ENCODE measurements around the gene PHB1.

Gene PHB1

GRCh38 chr17:49403514-49404289 lies 11.0 kb downstream of the PHB1 start:
- DNase-seq (ENCODE audit: low read depth): no peak
- no peak for TF ChIP-seq CTCF (IDR thresholded peaks at IDR 0.05; ENCODE audit: low read length, missing control alignments)
- no peak overlapping the region for H3K4me3 ChIP-seq (replicated peaks; ENCODE audit: low read depth, low read length)

GRCh38 chr17:49402706-49403105 lies 12.0 kb downstream of the PHB1 start:
- TF ChIP-seq CTCF (IDR thresholded peaks at IDR 0.05; ENCODE audit: low read length, missing control alignments): no peak
- no peak overlapping the region for H3K4me3 ChIP-seq (replicated peaks; ENCODE audit: low read depth, low read length)
- DNase-seq (ENCODE audit: low read depth): no peak

DNA sequence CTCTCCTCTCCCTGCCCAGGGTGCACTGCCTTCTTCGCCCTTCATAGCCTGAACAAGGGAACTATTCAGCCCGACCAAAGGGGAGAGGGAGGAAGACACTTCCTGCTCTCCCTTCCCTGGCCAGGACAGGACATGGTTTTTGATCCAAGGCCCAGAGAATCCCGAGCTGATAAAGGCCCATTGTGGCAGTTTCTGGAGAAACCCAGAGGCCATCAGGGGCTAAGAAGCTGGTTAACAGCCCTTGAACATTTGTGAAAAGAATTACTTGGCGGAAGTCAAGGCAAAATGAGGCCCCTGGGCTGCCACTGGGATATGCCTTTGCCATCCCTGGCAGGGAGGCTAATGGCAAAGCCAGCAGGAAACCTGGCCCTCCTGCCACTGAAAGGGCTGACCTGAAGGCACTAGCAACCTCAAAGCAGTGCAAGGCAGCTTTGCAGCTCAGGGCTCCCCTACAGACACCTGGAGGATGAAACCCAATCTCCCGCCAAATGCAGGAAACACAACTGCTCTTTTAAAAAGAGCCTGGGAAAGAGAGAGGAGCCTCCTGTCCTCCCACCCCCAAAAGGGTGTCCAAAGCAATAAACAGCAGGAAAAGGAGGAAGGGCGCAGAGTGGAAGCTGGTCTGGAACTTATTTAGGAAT lies 12.6 kb downstream of the PHB1 start:
- no peak overlapping the region for H3K4me3 ChIP-seq (replicated peaks; ENCODE audit: low read depth, low read length)
- TF ChIP-seq CTCF (IDR thresholded peaks at IDR 0.05; ENCODE audit: low read length, missing control alignments): no peak
- no peak for DNase-seq (ENCODE audit: low read depth)

DNA sequence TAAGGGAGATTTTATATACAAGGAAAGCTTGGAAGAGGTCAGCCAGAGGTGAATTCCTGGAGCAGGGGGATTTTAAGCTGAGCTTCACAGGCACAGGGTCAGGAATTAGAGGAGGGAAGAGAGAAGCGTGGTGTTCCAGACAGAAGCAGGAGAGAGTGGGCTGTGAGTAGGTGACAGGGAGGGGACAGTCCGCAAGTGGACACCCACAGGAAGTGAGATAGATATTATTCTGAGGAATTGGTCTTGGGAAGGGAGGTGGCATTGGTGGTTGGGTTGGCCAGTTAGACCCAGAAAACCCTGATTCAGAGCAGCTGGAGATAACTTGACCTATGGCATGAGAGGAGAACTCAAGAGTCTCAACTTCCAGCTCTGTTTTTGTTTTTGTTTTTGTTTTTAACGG lies 14.7 kb downstream of the PHB1 start:
- no peak overlapping the region for H3K4me3 ChIP-seq (replicated peaks; ENCODE audit: low read depth, low read length)
- DNase-seq (ENCODE audit: low read depth): no peak
- TF ChIP-seq CTCF (IDR thresholded peaks at IDR 0.05; ENCODE audit: low read length, missing control alignments): no peak

GRCh38 chr17:49397586-49397985 lies 17.1 kb downstream of the PHB1 start:
- no peak for DNase-seq (ENCODE audit: low read depth)
- H3K4me3 ChIP-seq (replicated peaks; ENCODE audit: low read depth, low read length): no peak overlapping the region
- no peak for TF ChIP-seq CTCF (IDR thresholded peaks at IDR 0.05; ENCODE audit: low read length, missing control alignments)

GRCh38 chr17:49393491-49394255 lies 21.0 kb downstream of the PHB1 start:
- peak; percentile 28 for DNase-seq (ENCODE audit: low read depth)
- H3K4me3 ChIP-seq (replicated peaks; ENCODE audit: low read depth, low read length): no peak overlapping the region
- no peak for TF ChIP-seq CTCF (IDR thresholded peaks at IDR 0.05; ENCODE audit: low read length, missing control alignments)

Data from fibroblast of pulmonary artery (primary cell).